NCI-H146 treated with DMSO at 0.1 percent for 48 hours (cell line): ENCODE data around the gene PSMG4.
A peak's percentile ranks its signal among the peaks of the same experiment; 100 is the strongest.
"Not testable (repeated sequence)": the region's sequence is repeated elsewhere in the genome, so short reads cannot be mapped to it uniquely, and the experiment has no call there.

ENCODE experiments used
- DNase-seq: peaks from one replicate; lab custom pipeline; 2025; ENCODE audit not compliant: unreplicated experiment; lab: John Stamatoyannopoulos, UW

The PSMG4 gene

DNA sequence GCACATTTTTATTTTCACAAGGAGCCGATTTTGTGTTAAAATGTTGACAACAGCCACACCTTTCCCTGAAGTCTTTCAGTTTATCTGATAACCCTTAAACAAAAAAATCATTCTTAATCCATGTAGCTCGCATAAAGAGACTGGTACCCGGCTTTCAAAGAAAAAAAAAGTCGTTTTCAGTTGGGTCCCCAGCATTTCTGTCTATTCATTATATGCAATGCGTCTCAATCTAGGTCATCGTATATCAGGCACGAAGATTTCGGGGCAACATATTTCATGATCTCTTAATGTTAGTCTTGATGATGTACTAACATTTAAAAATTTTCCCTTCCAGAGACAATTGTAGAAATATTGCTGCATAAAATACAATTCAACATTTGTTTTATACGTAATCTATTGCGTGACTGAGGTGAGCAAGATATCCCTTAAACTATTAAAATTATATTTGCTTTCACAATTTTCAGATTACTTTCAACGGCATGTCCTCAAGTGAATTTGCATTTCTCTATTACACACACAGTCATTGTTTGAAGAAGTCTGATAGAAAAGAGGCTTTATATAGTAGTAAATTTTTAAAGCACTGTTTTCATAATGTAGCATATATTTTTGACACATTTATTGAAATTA, 28.4 kb upstream of the PSMG4 start:
- no peak for DNase-seq

DNA sequence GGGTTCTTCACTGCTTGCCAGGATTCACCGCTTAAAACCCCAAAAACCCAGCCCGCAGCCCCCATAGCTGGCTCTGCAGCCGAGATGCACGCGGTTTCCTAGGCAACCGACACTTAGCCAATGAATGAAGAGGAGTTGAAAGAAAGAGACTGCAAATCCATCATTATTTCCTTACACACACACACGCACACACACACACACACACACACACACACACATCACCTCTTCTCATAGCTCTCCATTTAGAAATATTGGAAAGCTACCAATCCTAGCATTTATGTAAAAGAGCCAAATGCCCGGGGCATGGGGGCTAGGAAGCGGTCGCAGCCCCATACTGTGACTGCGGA, 27.9 kb upstream of the PSMG4 start:
- peak; percentile 83 for DNase-seq

GRCh38 chr6:3231247-3232016, 27.3 kb upstream of the PSMG4 start:
- DNase-seq = peak; percentile 89

DNA sequence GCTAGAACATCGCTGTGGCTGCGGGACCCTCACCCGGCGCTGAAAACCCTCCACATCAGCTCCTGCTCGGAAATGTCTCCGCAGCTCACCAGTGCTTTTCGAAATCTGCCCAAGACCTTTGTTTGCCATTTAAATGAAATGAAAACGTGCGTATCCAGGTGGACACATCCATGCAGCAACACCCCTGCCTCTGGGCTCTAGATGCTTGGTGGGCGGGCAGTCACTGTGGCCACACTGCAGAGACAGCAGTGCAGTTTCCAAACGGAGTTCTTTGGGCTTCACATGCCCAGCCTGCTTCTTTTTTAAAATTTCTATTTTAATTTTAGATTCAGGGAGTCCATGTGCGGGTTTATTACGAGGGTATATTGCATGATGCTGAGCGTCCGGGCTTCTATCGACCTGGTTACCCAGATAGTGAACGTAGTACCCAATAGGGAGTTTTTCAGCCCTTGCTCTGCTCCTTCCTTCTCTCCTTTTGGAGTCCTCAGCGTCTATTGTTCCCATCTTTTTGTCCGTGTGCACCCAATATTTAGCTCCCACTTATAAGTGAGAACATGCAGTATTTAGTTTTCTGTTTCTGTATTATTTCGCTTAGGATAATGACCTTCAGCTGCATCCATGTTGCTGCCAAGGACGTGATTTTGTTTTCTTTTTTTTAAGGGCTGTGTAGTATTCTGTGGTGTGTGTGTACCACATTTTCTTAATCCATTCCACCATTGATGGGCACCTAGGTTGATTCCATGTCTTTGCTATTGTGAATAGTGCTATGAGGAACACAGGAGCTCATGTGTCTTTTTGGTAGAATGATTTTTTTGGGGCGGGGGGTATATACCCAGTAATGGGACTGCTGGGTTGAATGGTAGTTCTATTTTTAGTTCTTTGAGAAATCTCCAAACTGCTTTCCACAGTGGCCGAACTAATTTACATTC, 26.5 kb upstream of the PSMG4 start:
- DNase-seq = peak; percentile 55

- no peak for DNase-seq
These were observed 25.4 kb upstream of the PSMG4 start for GRCh38 chr6:3233321-3233720.

DNA sequence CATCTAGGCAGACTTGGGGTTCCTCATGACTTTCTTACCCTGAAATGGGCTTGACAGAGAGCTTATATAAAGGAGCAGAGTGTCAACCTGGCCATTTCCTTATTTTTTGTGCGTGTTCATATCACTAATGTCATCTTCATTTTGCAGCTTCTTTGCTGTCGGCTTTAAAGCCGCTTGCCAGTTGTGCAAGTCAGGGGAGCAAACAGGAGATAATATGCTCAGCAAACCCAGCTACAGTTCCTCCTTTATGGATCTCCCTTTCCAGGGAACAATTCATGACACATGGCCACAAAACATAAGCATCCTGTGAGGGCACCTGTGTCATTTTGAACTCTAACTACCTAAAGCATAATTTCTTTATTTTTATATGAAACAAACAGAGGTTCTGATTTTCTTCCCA, 24.8 kb upstream of the PSMG4 start:
- DNase-seq = no peak

DNA sequence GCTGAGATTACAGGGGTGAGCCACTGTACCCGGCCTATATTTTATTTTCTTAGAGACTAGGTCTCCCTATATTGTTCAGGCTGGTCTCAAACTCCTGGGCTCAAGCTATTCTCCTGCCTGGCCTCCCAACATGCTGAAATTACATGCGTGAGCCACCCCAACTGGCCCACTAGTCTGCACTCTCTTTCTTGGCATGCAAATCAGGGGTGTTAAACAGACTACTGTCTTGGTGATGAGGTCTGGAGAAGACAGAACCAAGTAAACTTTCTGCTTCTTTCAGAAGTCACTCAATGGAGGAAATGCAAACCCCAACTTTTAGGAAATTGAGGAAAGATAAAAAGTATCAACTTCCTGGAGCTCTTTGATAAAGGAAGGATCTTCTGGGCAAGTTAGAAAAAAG, 23.3 kb upstream of the PSMG4 start:
- DNase-seq = no peak

- no peak for DNase-seq
These were observed 22.7 kb upstream of the PSMG4 start for GRCh38 chr6:3236005-3236404.

DNA sequence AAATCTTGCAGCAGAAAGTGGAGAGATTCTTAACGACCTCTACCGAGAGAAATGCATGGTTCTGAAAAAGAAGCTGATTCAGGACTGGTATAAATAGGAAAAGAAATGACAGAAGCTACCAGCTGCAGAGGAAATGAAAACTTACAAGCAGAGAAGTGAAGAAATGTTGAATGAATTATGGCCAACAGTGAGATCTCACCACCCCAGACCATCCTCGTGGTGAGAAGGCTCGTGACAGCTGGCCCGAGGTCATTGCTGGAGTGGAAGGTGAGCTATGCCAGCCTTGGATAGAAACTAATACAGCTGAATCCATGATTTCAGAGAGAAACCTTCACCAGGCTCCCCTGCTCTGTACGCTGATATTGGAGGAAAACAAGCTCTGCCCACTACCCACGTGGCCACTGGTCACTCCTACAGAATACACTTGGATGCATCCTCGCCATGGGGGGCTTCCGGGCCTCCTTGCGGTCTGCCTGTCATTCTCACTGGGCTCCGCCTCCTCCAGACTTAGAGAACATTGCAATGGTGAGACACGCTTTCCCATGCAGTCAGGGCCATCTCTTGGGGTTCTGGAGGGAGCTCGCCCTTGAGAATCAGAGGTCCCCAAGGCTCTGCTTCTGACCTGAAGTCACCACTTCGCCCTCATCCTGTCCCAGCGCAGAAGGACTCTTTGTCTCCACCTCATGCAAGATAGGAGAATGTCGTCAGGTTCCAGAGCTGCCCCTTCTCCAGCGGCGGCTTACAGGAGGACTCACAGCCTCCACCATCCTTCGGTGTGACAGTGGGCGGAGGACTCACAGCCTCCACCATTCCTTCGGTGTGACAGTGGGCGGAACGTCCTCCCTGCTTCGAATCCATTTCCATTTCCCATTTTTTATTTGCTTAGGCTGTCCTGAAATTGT, 20.7 kb upstream of the PSMG4 start:
- no peak for DNase-seq

- no peak for DNase-seq
These were observed 19.5 kb upstream of the PSMG4 start for GRCh38 chr6:3239110-3239830.

GRCh38 chr6:3240595-3240994, 18.2 kb upstream of the PSMG4 start:
- no peak for DNase-seq

DNA sequence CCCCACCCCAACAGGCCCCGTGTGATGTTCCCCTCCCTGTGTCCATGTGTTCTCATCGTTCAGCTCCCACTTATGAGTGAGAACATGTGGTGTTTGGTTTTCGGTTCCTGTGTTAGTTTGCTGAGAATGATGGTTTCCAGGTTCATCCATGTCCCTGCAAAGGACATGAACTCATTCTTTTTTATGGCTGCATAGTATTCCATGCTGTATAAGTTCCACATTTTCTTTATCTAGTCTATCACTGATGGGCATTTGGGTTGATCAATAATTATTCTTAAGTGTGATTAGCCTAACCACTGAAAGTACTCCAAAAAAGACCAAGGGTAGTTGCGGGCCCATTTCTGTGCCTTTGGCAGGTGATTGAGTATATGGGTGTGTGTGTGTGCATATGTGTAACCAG, 17.0 kb upstream of the PSMG4 start:
- not testable (repeated sequence) for DNase-seq

GRCh38 chr6:3242768-3243167, 16.0 kb upstream of the PSMG4 start:
- no peak for DNase-seq

- DNase-seq = no peak
These were observed 14.5 kb upstream of the PSMG4 start for GRCh38 chr6:3244003-3244831.

DNA sequence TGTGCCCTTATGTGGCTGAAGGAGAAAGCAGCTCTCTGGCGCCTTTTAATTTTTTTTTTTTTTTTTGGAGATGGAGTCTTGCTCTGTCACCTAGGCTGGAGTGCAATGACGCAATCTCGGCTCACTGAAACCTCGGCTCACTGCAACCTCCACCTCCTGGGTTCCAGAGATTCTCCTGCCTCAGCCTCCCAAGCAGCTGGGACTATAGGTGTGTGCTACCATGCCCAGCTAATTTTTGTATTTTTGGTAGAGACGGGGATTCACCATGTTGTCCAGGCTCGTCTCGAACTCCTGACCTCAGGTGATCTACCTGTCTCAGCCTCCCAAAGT, 13.9 kb upstream of the PSMG4 start:
- not testable (repeated sequence) for DNase-seq

- DNase-seq = no peak
These were observed 13.5 kb upstream of the PSMG4 start for GRCh38 chr6:3245216-3245615.

GRCh38 chr6:3247255-3248146, 11.2 kb upstream of the PSMG4 start:
- peak; percentile 61 for DNase-seq

DNA sequence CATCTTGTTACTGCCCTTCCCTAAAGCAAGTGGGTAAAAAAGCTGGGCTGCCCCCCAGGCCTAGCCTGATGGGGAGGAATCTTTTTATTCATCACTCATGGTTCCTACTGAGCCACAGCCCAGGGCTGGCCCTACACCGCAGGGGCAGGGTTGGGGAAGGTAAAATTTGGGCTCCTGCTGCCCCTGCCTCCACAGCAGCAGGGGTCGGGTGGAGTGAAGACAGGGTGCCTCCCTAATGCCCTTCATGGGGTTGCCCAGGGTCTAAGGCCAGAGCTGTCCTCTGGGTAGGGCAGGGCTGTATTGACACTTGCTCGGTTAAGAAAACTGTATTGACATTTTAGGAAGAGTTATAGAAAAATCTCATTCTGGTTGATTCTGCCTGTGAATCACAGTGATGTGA, 8.9 kb upstream of the PSMG4 start:
- DNase-seq = no peak
